NCI-H526 treated with DMSO at 0.1 percent for 48 hours (cell line): ENCODE measurements around the gene TNFSF9.

Source experiments
- DNase-seq: peaks from one replicate; lab custom pipeline; 2025; lab: John Stamatoyannopoulos, UW

TNFSF9 gene, protein sequence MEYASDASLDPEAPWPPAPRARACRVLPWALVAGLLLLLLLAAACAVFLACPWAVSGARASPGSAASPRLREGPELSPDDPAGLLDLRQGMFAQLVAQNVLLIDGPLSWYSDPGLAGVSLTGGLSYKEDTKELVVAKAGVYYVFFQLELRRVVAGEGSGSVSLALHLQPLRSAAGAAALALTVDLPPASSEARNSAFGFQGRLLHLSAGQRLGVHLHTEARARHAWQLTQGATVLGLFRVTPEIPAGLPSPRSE

DNA sequence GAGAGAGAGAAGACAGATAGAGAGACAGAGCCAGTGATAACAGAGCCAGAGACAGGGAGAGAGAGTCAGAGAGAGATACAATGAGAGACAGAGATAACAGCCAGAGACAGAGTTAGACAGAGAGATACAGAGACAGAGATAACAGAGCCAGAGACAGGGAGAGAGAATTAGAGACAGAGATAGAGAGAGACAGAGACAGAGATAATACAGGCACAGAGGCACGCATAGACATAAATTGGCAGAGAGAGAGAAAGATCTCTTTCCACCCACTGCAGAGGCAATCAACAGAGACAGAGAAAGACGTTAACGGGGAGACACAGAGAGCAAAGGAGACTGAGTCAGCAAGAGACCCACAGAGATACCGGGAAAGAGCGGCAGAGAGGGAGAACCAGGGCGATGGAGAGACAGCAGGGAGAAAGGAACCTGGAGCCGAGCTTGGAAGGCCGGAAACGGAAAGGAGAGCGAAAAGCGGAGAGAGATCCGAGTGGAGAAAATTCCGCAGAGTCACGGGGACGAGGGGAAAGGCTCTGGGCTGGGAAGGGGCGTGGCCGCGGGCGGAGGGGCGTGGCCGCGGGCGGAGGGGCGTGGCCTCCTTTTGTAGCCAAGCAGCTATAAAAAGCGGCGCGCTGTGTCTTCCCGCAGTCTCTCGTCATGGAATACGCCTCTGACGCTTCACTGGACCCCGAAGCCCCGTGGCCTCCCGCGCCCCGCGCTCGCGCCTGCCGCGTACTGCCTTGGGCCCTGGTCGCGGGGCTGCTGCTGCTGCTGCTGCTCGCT lies at the start of gene TNFSF9:
Gene TNFSF9, plus strand, starts transcription at position 641 of the 777 bp plus-strand sequence. Its CDS starts 11 bp downstream, at position 652.
- DNase-seq, result peak; percentile 64

DNA sequence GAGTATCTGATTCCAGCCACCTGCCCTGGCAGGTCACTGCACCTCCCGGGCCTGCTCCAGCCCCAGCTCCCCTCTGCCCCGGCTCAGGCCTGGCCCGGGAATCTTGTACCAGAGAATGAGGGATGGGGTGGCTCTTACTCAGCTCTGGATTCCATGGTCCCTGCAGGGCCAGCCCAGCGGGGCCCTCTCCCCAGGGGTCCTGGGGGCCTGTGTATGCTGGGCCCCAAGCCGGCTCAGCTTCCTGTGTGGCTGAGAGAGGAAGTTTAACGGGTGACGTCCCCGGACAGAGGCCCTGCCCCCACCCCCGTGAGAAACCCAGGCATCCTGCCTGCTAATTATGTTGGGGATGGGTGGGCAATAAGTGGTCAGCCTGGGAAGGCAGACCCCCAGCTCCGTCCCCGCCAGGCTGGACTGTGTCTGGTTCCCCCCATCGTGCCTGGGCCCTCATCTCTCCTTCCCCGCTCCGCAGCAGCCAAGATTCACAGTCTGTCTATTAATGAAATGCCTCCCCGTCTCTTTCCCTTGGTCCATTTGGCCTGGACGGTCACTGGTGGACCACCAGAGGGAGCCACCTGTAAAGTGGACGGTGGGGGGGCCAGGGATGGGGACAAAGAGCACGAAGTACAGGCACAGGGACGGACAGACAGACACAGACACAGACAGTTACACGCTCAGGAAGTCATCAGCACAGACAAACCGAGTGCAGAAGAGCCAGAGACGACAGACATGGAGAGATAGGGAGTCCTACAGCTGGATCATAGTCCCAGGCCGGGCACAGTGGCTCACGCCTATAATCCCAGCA lies 49.1 kb upstream of the TNFSF9 start, which contains the start of gene DENND1C:
Gene DENND1C, minus strand, starts transcription at position 247 of the 802 bp plus-strand sequence. Its CDS starts 92 bp downstream, at position 155.
- no peak for DNase-seq

DNA sequence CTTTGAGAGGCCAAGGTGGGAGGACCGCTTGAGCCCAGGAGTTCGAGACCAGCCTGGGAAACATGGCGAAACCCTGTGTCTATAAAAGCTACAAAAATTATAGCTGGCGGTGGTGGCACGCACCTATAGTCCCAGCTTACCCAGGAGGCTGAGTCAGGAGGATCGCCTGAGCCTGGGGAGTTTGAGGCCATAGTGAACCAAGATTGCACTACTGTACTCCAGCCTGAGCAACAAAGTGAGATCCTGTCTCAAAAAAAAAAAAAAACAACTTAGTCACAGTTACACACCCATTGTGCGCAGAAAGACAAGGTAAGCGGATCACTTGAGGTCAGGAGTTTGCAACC lies 48.5 kb upstream of the TNFSF9 start:
- DNase-seq, result no peak

DNA sequence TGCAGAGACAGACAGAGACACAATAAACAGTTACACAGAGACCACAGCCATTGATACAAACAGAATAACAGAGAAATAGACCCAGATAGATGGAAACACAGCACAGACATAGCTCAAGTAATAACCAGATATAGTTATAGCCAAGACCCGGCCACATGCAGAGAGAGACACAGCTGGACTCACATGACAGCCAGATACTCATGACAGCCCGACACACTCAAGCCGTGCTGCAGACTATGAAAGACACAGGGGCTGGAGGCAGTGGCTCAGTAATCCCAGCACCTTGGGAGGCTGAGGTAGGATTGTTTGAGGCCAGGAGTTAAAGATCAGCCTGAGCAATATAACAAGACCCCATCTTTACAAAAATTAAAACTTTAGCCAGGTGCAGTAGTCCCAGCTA lies 47.6 kb upstream of the TNFSF9 start:
- DNase-seq, result no peak

DNA sequence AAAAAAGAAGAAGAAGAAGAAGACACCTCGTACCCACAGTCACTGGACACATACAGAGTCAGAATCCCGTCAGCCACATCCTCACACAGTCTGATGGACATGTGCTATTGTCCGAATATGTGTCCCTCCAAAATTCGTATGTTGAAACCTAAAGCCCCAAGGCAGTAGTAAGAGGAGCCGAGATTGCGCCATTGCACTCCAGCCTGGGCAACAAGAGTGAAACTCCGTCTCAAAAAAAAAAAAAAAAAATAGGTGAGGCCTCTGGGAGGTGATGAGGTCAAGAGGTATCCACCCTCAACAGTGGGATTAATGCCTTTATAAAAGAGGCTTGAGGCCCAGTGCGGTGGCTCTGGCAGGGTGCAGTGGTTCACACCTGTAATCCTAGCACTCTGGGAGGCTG lies 46.6 kb upstream of the TNFSF9 start:
- DNase-seq, result no peak

DNA sequence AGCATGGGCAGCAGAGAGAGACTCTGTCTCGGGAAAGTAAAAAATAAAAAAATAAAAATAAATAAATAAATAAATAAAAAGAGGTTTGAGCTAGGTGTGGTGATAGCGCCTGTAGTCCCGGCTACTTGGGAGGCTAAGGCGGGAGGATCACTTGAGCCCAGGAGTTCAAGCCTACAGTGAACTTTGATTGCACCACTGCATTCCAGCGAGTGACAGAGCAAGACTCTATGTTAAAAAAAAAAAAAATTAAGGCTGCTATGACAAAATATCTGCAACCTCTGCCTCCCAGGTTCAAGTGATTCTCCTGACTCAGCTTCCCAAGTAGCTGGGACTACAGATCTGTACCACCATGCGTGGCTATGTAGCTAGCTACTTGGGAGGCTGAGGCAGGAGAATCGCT lies 46.0 kb upstream of the TNFSF9 start:
- no peak for DNase-seq

DNA sequence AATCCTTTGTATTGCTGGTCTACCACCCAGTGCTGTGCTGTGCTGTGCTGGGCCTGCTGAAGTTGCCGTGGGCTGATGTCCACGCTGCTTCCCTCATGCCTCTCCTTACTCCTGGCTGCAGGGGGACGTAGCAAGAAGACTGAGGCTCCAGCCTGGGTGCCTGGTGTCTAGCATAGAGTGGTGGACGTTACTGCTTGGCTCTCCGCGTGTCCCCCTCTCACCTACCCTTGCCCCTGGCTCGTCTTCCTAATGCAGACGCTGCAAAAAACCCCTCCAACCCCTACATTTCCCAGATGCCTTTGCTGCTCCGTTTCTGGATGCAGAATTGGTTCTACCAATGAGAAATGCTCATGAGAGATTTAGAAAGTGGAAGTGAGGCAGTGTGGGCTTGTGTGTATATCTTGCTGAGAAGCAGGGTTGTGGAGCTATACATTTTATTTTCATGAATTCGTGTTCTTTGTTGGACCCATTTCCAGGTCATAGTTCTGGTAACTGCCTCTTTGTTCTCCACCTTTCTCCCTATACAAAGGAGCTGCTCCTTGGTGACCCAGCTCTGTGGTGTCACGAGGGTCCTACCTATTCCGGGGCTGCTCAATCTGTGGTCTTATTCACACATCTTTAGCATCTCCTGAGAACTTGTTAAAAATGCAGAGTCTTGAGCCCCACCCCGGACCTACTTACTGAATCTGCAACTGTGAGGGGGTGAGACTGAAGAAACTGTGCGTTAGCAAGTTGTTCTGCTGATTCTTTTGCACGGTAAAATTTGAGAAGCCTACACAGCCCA lies 41.4 kb upstream of the TNFSF9 start:
- no peak for DNase-seq

DNA sequence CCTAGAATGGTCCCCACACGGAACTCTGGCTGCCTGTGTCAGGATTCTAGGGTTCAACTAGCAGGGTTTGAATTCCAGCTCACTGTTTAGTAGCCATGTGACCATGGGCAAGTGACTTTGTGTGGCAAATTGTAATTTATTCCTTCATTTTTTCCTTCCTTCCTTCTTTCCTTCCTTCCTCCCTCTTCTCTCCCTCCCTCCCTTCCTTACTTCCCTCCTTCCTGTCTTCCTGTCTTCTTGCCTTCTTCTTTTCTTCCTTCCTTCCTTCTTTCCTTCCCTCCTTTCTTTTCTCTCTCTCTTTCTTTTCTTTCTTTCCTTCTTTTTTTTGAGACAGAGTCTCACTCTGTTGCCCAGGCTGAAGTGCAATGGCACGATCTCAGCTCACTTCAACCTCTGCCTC lies 40.7 kb upstream of the TNFSF9 start:
- DNase-seq, result no peak

DNA sequence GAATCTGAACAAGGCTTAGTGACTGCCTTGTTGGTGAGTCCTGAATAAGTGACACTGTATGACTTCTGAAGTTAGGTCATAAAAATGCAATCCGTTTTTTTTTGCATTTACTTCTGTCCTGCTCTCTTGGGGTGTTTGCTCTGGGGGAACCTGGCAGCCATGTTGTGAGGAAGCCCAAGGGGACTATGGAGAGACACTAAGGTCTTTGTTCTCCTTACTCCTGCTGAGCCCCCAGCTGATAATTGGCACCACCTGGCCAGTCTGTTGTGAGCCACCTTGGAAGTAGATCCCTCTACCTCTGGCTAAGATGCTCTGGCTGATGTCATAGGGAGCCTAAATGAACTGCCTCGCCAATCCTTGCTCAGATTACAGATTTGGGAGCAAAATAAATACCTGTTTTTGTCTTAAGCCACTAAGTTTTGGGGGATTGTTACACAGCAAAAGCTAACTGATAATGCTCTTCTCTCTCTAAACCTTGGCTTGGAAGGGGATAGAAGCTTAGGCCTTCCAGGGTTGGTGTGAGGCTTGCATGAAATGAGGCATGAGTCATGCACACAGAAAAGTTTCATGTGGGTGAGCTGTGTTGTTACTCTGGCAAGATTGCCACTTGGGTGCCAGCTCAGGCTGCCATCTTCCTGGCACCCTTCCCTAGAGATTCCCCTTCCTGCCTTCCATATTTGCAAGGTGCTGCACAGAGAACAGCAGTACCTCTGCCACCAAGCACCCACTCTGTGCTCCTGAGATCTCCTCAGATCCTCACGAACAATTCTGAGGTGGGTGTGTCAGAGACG lies 38.8 kb upstream of the TNFSF9 start:
- DNase-seq, result no peak

DNA sequence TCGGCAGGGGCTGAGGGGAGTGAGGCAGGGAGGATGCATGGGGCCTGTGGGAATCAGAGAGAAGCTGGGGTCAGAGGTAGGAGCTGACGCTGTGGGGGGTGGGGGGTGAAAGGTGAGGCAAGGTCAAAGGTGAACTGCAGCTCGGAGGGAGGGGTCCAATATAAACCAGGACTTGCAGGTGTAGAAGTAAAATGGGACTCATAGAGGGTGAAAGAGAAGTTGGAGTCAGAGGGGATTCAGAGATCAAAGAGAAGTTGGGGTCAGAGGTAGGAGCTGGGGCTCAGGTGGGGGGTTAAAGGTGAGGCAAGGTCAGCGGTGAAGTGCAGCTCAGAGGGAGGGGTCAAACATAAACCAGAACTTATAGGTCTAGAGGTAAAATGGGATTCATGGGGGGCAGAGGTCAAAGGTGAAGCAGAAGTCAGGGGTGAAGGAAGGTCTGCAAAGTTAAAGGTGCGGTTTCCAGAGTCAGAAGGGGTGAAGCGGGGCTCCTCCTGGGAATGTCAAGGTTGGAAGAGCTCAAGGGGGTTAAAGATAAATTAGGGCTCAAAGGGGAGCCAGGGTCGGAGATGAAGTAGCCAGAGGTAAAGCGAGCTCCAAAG lies 36.3 kb upstream of the TNFSF9 start:
- no peak for DNase-seq

DNA sequence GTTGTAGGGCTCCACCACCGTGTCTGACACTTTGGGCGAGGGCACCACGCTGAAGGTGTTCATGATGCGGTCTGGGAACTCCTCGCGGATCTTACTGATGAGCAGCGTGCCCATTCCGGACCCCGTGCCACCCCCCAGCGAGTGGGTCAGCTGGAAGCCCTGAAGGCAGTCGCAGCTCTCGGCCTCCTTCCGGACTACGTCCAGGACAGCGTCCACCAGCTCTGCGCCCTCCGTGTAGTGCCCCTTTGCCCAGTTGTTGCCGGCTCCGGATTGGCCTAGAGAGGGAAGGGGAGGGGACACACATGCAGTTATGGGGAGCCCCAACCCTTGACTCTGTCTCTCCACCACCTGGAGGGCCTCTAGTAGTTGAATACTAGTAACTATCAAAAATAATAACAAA lies 34.9 kb upstream of the TNFSF9 start:
- no peak for DNase-seq

DNA sequence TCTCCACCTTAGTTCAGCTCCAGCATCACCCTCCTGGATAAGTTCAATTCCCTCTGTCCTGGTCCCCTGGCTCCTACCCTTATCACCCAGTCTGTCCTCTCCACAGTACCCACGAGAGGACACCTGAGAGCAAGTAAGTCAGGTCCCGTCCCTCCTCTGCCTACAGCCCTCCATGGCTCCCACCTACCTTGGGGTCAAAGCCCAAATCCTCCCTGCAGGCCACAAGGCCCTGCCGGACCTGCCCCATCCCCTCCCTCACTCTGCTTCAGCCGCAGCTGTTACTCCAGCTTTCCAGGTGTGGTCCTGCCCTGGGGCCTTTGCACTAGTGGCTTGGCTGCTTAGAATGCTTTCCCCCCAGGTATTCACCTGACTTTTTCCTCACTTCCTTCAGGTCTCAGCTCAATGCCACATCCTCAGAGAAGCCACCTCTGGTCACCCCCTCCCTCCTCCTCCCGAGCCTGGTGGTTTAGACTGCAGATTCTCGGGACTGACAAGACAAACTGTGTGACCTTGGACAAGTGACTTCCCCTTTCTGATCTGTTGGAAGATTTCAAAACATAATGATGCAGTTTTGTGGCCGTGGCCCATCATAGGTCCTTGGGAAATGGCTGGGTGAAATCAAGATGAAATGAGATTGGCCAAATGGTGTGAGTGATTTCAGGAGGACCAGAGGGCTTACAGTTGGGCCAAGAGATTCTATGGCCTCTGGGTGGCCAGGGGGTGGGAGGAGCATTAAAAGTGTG lies 32.4 kb upstream of the TNFSF9 start:
- DNase-seq, result no peak

DNA sequence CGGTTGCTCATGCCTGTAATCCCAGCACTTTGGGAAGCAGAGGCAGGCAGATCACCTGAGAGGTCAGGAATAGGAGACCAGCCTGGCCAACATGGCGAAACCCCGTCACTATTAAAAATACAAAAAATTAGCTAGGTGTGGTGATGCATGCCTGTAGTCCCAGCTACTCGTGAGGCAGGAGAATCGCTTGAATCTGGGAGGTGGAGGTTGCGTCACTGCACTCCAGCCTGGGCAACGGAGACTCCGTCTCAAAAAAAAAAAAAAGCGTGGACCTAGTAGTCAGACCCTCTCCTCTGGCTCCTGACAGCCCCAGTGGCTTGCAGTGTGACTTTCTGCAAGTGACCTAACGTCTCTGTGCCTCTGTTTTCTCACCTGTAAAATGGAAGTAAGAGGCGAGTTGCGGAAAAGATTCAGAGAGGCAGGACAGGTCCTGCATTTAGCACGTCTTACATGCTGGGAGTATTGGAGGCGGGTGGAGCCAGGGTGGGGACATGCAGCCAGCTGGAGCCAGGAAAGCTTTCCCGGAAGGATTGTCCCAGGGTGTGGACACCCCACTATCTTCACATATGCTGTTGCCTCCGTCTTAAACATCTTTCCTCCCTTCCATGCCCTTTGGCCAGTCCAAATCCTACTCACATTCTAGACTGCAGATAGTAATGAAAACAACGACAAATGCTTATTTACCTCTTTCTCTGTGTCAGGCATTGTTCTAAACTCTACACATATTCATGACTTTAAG lies 31.6 kb upstream of the TNFSF9 start:
- no peak for DNase-seq

DNA sequence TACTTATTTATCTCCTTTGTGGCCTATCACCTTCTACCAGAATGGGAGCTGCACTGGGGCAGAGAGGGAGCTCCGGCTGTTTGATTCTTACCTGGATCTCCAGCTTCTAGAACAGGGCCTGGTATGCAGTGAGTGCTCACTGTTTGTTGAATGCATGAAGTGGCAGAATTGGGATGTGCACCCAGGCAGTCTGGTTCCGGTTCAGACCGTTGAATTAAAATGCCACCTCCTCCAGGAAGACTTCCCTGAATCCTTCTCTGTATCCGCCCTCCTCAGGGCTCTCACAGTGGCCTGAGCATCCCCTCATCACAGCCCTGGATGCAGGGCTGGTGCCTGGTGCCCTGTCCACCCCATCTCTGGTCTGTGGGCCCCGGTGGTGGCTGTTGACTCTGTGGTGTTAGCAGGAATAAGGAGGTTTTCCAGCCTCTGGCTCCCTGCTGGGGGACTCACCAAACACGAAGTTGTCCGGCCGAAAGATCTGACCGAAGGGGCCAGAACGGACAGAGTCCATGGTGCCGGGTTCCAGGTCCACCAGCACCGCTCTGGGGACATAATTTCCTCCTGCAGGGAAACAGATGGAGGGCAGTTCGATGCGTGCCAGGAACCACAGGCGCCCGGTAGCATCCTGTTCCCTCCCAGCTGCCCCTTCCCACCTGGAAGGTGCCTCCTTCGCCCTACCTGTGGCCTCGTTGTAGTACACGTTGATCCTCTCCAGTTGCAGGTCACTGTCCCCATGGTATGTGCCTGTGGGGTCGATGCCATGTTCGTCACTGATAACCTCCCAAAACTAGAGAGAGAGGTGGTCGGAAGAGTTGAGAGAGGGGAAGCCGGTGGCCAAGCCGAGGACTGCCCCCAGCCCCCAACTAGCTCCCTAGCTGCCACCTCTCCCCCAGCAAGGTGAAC lies 29.7 kb upstream of the TNFSF9 start:
- no peak for DNase-seq

DNA sequence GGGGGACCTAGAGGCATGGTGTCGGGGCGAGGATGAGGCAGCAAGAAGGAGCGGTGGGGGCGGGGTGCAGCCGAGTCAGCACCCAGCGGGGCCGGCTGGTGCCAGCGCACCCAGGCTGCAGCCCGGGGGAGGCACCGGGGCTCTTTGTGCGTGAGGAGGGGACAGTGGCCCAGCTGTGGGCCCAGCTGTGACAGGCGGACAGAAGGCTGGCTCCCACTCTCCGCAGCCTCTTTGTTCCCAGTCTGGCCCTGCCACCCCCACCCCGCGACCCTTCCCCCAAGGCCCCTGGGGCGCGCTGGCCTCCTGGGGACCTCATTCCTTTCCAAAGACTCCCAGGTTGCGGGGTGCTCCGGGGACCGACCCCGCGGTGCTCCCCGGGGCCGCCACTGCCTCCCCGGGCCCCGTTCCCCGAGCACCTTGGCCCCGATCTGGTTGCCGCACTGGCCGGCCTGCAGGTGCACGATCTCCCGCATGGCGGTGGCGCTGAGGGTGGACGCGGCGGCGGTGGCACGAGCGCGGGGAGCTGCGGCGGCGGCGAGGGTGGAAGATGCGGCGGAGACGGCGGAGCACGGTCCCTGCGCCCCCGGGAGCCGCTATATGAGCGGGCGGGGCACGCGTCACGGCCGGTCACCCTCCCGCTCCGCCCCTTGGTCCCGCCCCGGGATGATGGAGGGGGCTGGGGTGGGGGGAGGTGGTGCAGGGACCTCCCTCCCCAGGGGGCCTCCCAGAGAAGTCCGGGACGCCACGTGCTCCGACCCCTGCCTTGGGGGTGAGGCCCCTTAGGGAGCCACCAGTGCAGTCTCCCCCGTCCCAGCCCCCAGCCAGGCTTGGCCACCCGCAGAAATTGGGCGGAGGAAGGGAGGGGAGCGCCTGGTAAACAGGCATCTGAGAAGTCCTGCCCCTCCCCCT lies 28.8 kb upstream of the TNFSF9 start, which contains the start of gene TUBB4A:
Gene TUBB4A, minus strand, starts transcription at position 570 of the 909 bp plus-strand sequence. Its CDS starts 97 bp downstream, at position 473.
- DNase-seq, result no peak

DNA sequence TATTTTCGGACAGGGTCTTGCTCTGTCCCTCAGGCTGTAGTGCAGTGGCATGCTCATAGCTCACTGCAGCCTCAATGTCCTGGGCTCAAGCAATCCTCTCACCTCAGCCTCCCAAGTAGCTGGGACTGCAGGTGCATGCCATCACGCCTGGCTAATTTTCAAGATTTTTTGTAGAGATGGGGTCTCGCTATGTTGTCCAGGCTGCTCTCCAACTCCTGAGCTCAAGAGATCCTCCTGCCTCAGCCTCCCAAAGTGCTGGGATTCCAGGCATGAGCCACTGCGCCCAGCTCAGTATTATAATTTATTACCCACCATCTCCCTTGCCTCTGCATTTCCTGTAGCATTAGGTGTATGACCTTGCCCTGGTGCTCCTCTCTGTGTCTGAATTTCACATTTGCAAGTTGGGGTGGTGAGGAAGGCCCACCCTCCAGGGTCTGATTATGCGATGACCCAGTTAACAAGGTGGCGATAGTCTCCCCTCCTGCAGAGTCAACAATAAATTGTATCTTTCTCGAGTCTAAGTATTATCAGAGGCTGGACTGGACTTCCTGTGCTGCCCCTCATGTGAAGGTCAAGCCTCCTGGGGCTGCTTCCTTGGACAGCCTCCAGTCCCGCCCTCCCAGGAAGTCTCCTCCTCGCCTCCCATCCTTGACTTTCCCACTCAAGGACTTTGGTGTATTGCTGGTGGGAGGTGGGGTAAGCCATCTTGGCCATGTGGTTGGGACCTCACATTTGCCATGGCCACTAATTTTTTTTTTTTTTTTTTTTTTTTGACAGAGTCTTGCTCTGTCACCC lies 27.2 kb upstream of the TNFSF9 start:
- DNase-seq, result no peak
